GM23338 (cell line): Measurements from ENCODE around the gene WT1. TPM values are rescaled to one million over a fixed set of nuclear protein-coding genes. Genes with fewer than 3 reads are reported as not detected.

Experiments used
- ATAC-seq: fragments of 200-7000 bp; cut with Tn5 transposase; 3 replicates; pipeline ENCODE4 v1.9.1; 2020
- DNase-seq: peaks from one replicate; pipeline ENCODE4 v3.0.0-alpha.2; 2015; ENCODE audit warnings: low spot score
- H2AFZ ChIP-seq: fragments of 200-600 bp; sonication (generic); 2 replicates; pipeline ENCODE4 v1.8.0; 2016; ENCODE audit warnings: antibody characterized with exemption, mild to moderate bottlenecking, moderate library complexity
- H3F3A ChIP-seq: fragments of 200-600 bp; sonication (generic); replicated peaks from 2 replicates; pipeline ENCODE4 v1.8.0; 2017; ENCODE audit warnings: antibody characterized with exemption, mixed run types, low read depth
- H3K27ac ChIP-seq: fragments of 200-600 bp; sonication (generic); 2 replicates; pipeline ENCODE4 v1.6.1; 2016; ENCODE audit warnings: low read depth
- H3K27me3 ChIP-seq: fragments of 200-600 bp; sonication (generic); 2 replicates; pipeline ENCODE4 v1.8.0; 2016; ENCODE audit warnings: mild to moderate bottlenecking, mixed run types, moderate library complexity; ENCODE audit not compliant: insufficient read depth
- H3K36me3 ChIP-seq: fragments of 200-600 bp; sonication (generic); 2 replicates; pipeline ENCODE4 v1.8.0; 2016; ENCODE audit warnings: mild to moderate bottlenecking; ENCODE audit not compliant: insufficient read depth
- H3K4me1 ChIP-seq: fragments of 200-600 bp; sonication (generic); 2 replicates; pipeline ENCODE4 v1.8.0; 2016; ENCODE audit warnings: mild to moderate bottlenecking, moderate library complexity; ENCODE audit not compliant: insufficient read depth
- H3K4me2 ChIP-seq: fragments of 200-600 bp; sonication (generic); 2 replicates; pipeline ENCODE4 v1.7.1; 2017; ENCODE audit warnings: mixed run types
- H3K4me3 ChIP-seq: fragments of 200-600 bp; sonication (generic); 2 replicates; pipeline ENCODE4 v1.6.1; 2016; ENCODE audit warnings: mixed run types
- H3K79me2 ChIP-seq: fragments of 200-600 bp; sonication (generic); replicated peaks from 2 replicates; pipeline ENCODE4 v1.8.0; 2017; ENCODE audit warnings: mild to moderate bottlenecking; ENCODE audit not compliant: insufficient read depth
- H3K9me2 ChIP-seq: fragments of 200-600 bp; sonication (generic); 2 replicates; pipeline ENCODE4 v1.8.0; 2017; ENCODE audit not compliant: insufficient read depth
- H4K20me1 ChIP-seq: fragments of 200-600 bp; sonication (generic); replicated peaks from 2 replicates; pipeline ENCODE4 v1.8.0; 2017; ENCODE audit warnings: mild to moderate bottlenecking; ENCODE audit not compliant: insufficient read depth
- H3K27ac Mint-ChIP-seq: 2 replicates; pipeline ENCODE4 v1.8.0; 2020; ENCODE audit warnings: inconsistent platforms, mild to moderate bottlenecking, moderate library complexity, mixed read lengths
- H3K27me3 Mint-ChIP-seq: 3 replicates; pipeline ENCODE4 v1.8.0; 2022; ENCODE audit warnings: low read depth, mild to moderate bottlenecking, moderate library complexity, mixed read lengths, inconsistent platforms; ENCODE audit not compliant: insufficient read depth, poor library complexity
- H3K36me3 Mint-ChIP-seq: 3 replicates; pipeline ENCODE4 v1.8.0; 2021; ENCODE audit warnings: low read depth, mild to moderate bottlenecking, inconsistent platforms, moderate library complexity, mixed read lengths
- H3K4me1 Mint-ChIP-seq: 3 replicates; pipeline ENCODE4 v1.8.0; 2020; ENCODE audit warnings: mild to moderate bottlenecking, inconsistent platforms, mixed read lengths
- H3K4me3 Mint-ChIP-seq: 3 replicates; pipeline ENCODE4 v1.8.0; 2021; ENCODE audit warnings: moderate library complexity, mild to moderate bottlenecking, inconsistent platforms, mixed read lengths
- H3K9me3 Mint-ChIP-seq: 3 replicates; pipeline ENCODE4 v1.8.0; 2020; ENCODE audit warnings: moderate library complexity, mild to moderate bottlenecking, inconsistent platforms, mixed read lengths
- EZH2 ChIP-seq: fragments of 200-600 bp; sonication (generic); IDR thresholded peaks from one replicate; pipeline ENCODE4 v1.8.0; 2017; ENCODE audit warnings: antibody characterized with exemption, mild to moderate bottlenecking, low read depth; ENCODE audit not compliant: unreplicated experiment
- EZH2phosphoT487 ChIP-seq: fragments of 200-600 bp; sonication (generic); IDR thresholded peaks from one replicate; pipeline ENCODE4 v1.8.1; 2018; ENCODE audit warnings: antibody characterized with exemption; ENCODE audit not compliant: unreplicated experiment
- JUNB ChIP-seq: IDR thresholded peaks from one replicate; pipeline ENCODE4 v1.6.1; 2016; ENCODE audit warnings: antibody characterized with exemption; ENCODE audit not compliant: unreplicated experiment
- NANOG ChIP-seq: IDR thresholded peaks from 2 replicates; pipeline ENCODE4 v1.6.1; 2016; ENCODE audit warnings: antibody characterized with exemption, borderline replicate concordance
- POLR2AphosphoS5 ChIP-seq: IDR thresholded peaks from 2 replicates; pipeline ENCODE4 v1.6.1; 2016; ENCODE audit warnings: antibody characterized with exemption, low read depth
- STAT1 ChIP-seq: IDR thresholded peaks from one replicate; pipeline ENCODE4 v1.6.1; 2016; ENCODE audit warnings: antibody characterized with exemption; ENCODE audit not compliant: unreplicated experiment
- ZNF114 ChIP-seq: fragments of 250-450 bp; sonication (Bioruptor Pico); IDR thresholded peaks from 2 replicates; pipeline ENCODE4 v1.5.0; 2020; ENCODE audit warnings: mild to moderate bottlenecking, moderate library complexity
- ZNF331 ChIP-seq: fragments of 250-450 bp; sonication (Bioruptor Pico); IDR thresholded peaks from 2 replicates; pipeline ENCODE4 v1.5.0; 2020; ENCODE audit warnings: low read depth, mild to moderate bottlenecking, moderate library complexity
- ZNF462 ChIP-seq: fragments of 250-450 bp; sonication (Bioruptor Pico); IDR thresholded peaks from 2 replicates; pipeline ENCODE4 v1.5.0; 2020; ENCODE audit warnings: mild to moderate bottlenecking, moderate library complexity
- polyA plus RNA-seq: library from polyadenylated mRNA; unstranded; fragments of >200 nt; fragmentation: Nextera tagmentation; extraction: Ambion mirVana; gene quantifications from 2 replicates; pipeline ENCODE4 v1.2.1, GENCODE V29; 2016
- total RNA-seq: library from RNA; depleted of rRNA; stranded (reverse); fragments of >200 nt; shearing (Covaris generic); gene quantifications from 2 replicates; pipeline ENCODE4 v1.2.3, GENCODE V29; 2014
- TF ChIP-seq, protein P1 (sequence below): IDR thresholded peaks from 2 replicates; pipeline ENCODE4 v1.6.1; 2016; ENCODE audit warnings: antibody characterized with exemption

Gene WT1
- total and polyA plus RNA-seq, 2 experiments from 2014 or later = 0.21 TPM; not detected in 1

GRCh38 chr11:32400196-32400595 is 35.1 kb downstream of the WT1 start (continued):
- no peak for TF ChIP-seq NANOG
- TF ChIP-seq EZH2 = no peak
- no peak for TF ChIP-seq POLR2AphosphoS5
- no peak for TF ChIP-seq ZNF331 (CRISPR knock-in tag)
- no peak for TF ChIP-seq ZNF114 (CRISPR knock-in tag)

- H3F3A ChIP-seq = no peaks in the 10 kb centered on the region
- H3K27ac Mint-ChIP-seq = no peak overlapping the region
- H3K4me1 ChIP-seq = peaks cover 6% of the 10 kb centered on the region; the same call in 1 of the 2 replicates
- H3K9me2 ChIP-seq = no peaks in the 10 kb centered on the region
- peaks cover 9% of the 10 kb centered on the region; the same call in 2 of the 3 replicates for H3K4me1 Mint-ChIP-seq
- DNase-seq = no peak
- H3K4me2 ChIP-seq = no peak overlapping the region
- TF ChIP-seq EZH2 (no peak), ZNF462 (CRISPR knock-in tag) (no peak), STAT1 (no peak), NANOG (no peak), ZNF331 (CRISPR knock-in tag) (no peak), JUNB (no peak), EZH2phosphoT487 (no peak)
- TF ChIP-seq, protein P1, sequence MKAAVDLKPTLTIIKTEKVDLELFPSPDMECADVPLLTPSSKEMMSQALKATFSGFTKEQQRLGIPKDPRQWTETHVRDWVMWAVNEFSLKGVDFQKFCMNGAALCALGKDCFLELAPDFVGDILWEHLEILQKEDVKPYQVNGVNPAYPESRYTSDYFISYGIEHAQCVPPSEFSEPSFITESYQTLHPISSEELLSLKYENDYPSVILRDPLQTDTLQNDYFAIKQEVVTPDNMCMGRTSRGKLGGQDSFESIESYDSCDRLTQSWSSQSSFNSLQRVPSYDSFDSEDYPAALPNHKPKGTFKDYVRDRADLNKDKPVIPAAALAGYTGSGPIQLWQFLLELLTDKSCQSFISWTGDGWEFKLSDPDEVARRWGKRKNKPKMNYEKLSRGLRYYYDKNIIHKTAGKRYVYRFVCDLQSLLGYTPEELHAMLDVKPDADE = no peak
- H3K4me3 Mint-ChIP-seq = no peak overlapping the region
- H3K27me3 Mint-ChIP-seq = peaks cover 1% of the 10 kb centered on the region
- H3K4me3 ChIP-seq = no peak overlapping the region
- no peaks in the 10 kb centered on the region for H4K20me1 ChIP-seq
- no peak overlapping the region for H3K27ac ChIP-seq
- ATAC-seq = no peak
- no peak overlapping the region for H2AFZ ChIP-seq
- H3K9me3 Mint-ChIP-seq = no peaks in the 10 kb centered on the region
- no peaks in the 10 kb centered on the region for H3K36me3 Mint-ChIP-seq
- no peaks in the 10 kb centered on the region for H3K79me2 ChIP-seq
- H3K27me3 ChIP-seq = no peaks in the 10 kb centered on the region
- H3K36me3 ChIP-seq = no peaks in the 10 kb centered on the region
Measured at GRCh38 chr11:32396991-32397390, 38.3 kb downstream of the WT1 start.
